SK-N-SH (cell line): ENCODE measurements around the gene KCNJ3. TPM values are rescaled to one million over a fixed set of nuclear protein-coding genes. Genes with fewer than 3 reads are reported as not detected.
A peak's percentile ranks its signal among the peaks of the same experiment; 100 is the strongest.

Source experiments
- CTCF ChIA-PET: fragments of 300-600, 350-600 bp; formaldehyde crosslinking; extraction: SDS; loops from one replicate; lab custom pipeline; 2021; lab: Yijun Ruan, JAX
- POLR2A ChIA-PET: fragments of 350-600 bp; sonication (Branson Sonifier 250); formaldehyde crosslinking; extraction: SDS; loops from one replicate; lab custom pipeline; 2020; ENCODE audit warnings: antibody characterized with exemption, inconsistent platforms; lab: Yijun Ruan, JAX
- DNase-seq: peaks from one replicate; pipeline ENCODE4 v3.0.0; 2012
- H2AFZ ChIP-seq: fragments of 200-600 bp; sonication (generic); 2 replicates; pipeline ENCODE4 v1.8.1; 2016; ENCODE audit warnings: antibody characterized with exemption, mild to moderate bottlenecking, low read depth
- H3F3A ChIP-seq: fragments of 200-600 bp; sonication (generic); replicated peaks from 2 replicates; pipeline ENCODE3; 2016; ENCODE audit warnings: antibody characterized with exemption, mild to moderate bottlenecking; ENCODE audit not compliant: insufficient read depth
- H3K27ac ChIP-seq, 2 experiments: fragments of 200-500 bp in 1 of 2; fragments of 200-600 bp in 1 of 2; sonication (Bioruptor generic) in 1 of 2; sonication (generic), shearing (Covaris generic) in 1 of 2; 2 replicates each; pipeline versions ENCODE4 v1.5.1 to v1.6.1; 2014 to 2016; ENCODE audit warnings: low read depth in 2 of 2, inconsistent platforms in 1 of 2, low read length in 1 of 2, mild to moderate bottlenecking in 1 of 2, mixed read lengths in 1 of 2
- H3K27me3 ChIP-seq: fragments of 200-600 bp; sonication (generic), shearing (Covaris generic); 2 replicates; pipeline ENCODE4 v1.6.1; 2016; ENCODE audit warnings: mixed run types; ENCODE audit not compliant: insufficient read depth
- H3K36me3 ChIP-seq, 2 experiments: fragments of 200-500 bp in 1 of 2; fragments of 200-600 bp in 1 of 2; sonication (Bioruptor generic) in 1 of 2; sonication (generic) in 1 of 2; replicated peaks in 1 of 2; 2 replicates each; pipeline versions ENCODE3 to v1.5.1; 2014 to 2016; ENCODE audit warnings: low read length in 1 of 2, mild to moderate bottlenecking in 1 of 2; ENCODE audit not compliant: insufficient read depth in 2 of 2, control insufficient read depth in 1 of 2
- H3K4me1 ChIP-seq, 2 experiments: fragments of 200-500 bp in 1 of 2; fragments of 200-600 bp in 1 of 2; sonication (Bioruptor generic) in 1 of 2; sonication (generic), shearing (Covaris generic) in 1 of 2; 2 replicates each; pipeline versions ENCODE4 v1.5.1 to v1.6.1; 2014 to 2016; ENCODE audit warnings: low read depth in 1 of 2, low read length in 1 of 2, mixed run types in 1 of 2; ENCODE audit not compliant: insufficient read depth in 2 of 2, control insufficient read depth in 1 of 2
- H3K4me2 ChIP-seq: fragments of 200-600 bp; sonication (generic), shearing (Covaris generic); 2 replicates; pipeline ENCODE4 v1.6.1; 2017; ENCODE audit warnings: mixed run types
- H3K4me3 ChIP-seq, 2 experiments: fragments of 200-500 bp in 1 of 2; fragments of 200-600 bp in 1 of 2; sonication (Bioruptor generic) in 1 of 2; sonication (generic), shearing (Covaris generic) in 1 of 2; 2 replicates each; pipeline versions ENCODE4 v1.5.1 to v1.8.1; 2014 to 2016; ENCODE audit warnings: low read depth in 2 of 2, inconsistent platforms in 1 of 2, low read length in 1 of 2, mild to moderate bottlenecking in 1 of 2, mixed read lengths in 1 of 2, moderate library complexity in 1 of 2
- H3K79me2 ChIP-seq: fragments of 200-600 bp; sonication (generic); 2 replicates; pipeline ENCODE4 v1.8.1; 2017; ENCODE audit warnings: mild to moderate bottlenecking; ENCODE audit not compliant: insufficient read depth
- H3K9ac ChIP-seq: fragments of 200-600 bp; sonication (generic); 2 replicates; pipeline ENCODE4 v1.6.1; 2017; ENCODE audit warnings: mixed run types
- H3K9me2 ChIP-seq: fragments of 200-600 bp; sonication (generic); 2 replicates; pipeline ENCODE4 v1.6.1; 2017; ENCODE audit warnings: mixed run types
- H3K9me3 ChIP-seq: fragments of 200-600 bp; sonication (generic); 2 replicates; pipeline ENCODE4 v1.6.1; 2017; ENCODE audit warnings: mixed run types, mild to moderate bottlenecking, moderate library complexity
- H4K20me1 ChIP-seq: fragments of 200-600 bp; sonication (generic); 2 replicates; pipeline ENCODE4 v1.6.1; 2017; ENCODE audit warnings: mild to moderate bottlenecking, mixed run types; ENCODE audit not compliant: insufficient read depth
- CHD2 ChIP-seq: fragments of 150-350 bp; IDR thresholded peaks from 2 replicates; pipeline ENCODE4 v1.6.1; 2018; ENCODE audit warnings: low read length; ENCODE audit not compliant: partially characterized antibody
- ELF1 ChIP-seq: IDR thresholded peaks from 2 replicates; pipeline ENCODE4 v1.4.0; 2012
- FOXJ3 ChIP-seq: sonication (generic); formaldehyde crosslinking; IDR thresholded peaks from 2 replicates; pipeline ENCODE4 v1.5.1; 2020; ENCODE audit warnings: mild to moderate bottlenecking, missing genetic modification reagents
- FOXM1 ChIP-seq: IDR thresholded peaks from 2 replicates; pipeline ENCODE4 v1.4.0; 2012; ENCODE audit warnings: low read depth, mild to moderate bottlenecking
- GATA2 ChIP-seq: sonication (generic); formaldehyde crosslinking; IDR thresholded peaks from 2 replicates; pipeline ENCODE4 v1.5.0; 2020; ENCODE audit warnings: mild to moderate bottlenecking, missing genetic modification reagents
- NFIC ChIP-seq: IDR thresholded peaks from 2 replicates; pipeline ENCODE4 v1.4.0; 2012; ENCODE audit warnings: borderline replicate concordance
- NRF1 ChIP-seq: IDR thresholded peaks from 2 replicates; pipeline ENCODE4 v1.6.1; 2012; ENCODE audit warnings: low read depth, mild to moderate bottlenecking, low read length
- RCOR1 ChIP-seq: fragments of 150-350 bp; IDR thresholded peaks from 2 replicates; pipeline ENCODE4 v1.6.1; 2017; ENCODE audit warnings: antibody characterized with exemption, low read length
- RFX5 ChIP-seq: IDR thresholded peaks from 2 replicates; pipeline ENCODE4 v1.6.1; 2012; ENCODE audit warnings: mild to moderate bottlenecking, improper control_type of control experiment, low read length
- RXRA ChIP-seq: IDR thresholded peaks from 2 replicates; pipeline ENCODE4 v1.4.0; 2012; ENCODE audit warnings: low read depth, mild to moderate bottlenecking, borderline replicate concordance
- TCF12 ChIP-seq: IDR thresholded peaks from 2 replicates; pipeline ENCODE4 v1.4.0; 2012
- TEAD4 ChIP-seq: IDR thresholded peaks from 2 replicates; pipeline ENCODE4 v1.4.0; 2012; ENCODE audit warnings: mild to moderate bottlenecking, borderline replicate concordance; ENCODE audit not compliant: insufficient read depth
- YY1 ChIP-seq: IDR thresholded peaks from 2 replicates; pipeline ENCODE4 v1.4.0; 2012; ENCODE audit warnings: low read depth, mild to moderate bottlenecking
- WGBS: methylation state at CpG from one replicate; pipeline ENCODE4 v1.1.6; 2017; ENCODE audit warnings: low lambda C conversion rate; 5-methylcytosine and 5-hydroxymethylcytosine counted together
- polyA plus RNA-seq, 3 experiments: library from polyadenylated mRNA; depleted of rRNA; stranded (reverse); fragments of >200 nt; gene quantifications; 2 replicates each; pipeline ENCODE4 v1.2.3, GENCODE V29; 2012
- TF ChIP-seq, protein P1 (sequence below): fragments of 150-350 bp; IDR thresholded peaks from 2 replicates; pipeline ENCODE4 v1.6.1; 2017; ENCODE audit warnings: antibody characterized with exemption, low read length, low read depth, borderline replicate concordance
- TF ChIP-seq, protein P2 (sequence below): IDR thresholded peaks from 2 replicates; pipeline ENCODE4 v1.4.0; 2012; ENCODE audit warnings: low read depth, borderline replicate concordance
- TF ChIP-seq, protein P3 (sequence below): IDR thresholded peaks from 2 replicates; pipeline ENCODE4; 2012
- TF ChIP-seq, protein P4 (sequence below): IDR thresholded peaks from 2 replicates; pipeline ENCODE4 v1.4.0; 2012; ENCODE audit warnings: low read depth
- TF ChIP-seq, protein P5 (sequence below): fragments of 200-600 bp; sonication (generic); IDR thresholded peaks from 2 replicates; pipeline ENCODE4 v1.6.1; 2017; ENCODE audit warnings: antibody characterized with exemption, mild to moderate bottlenecking, moderate library complexity

KCNJ3 gene
- polyA plus RNA-seq, 1 of the 3 experiments (the other 2 are of a cell fraction), result not detected

DNA sequence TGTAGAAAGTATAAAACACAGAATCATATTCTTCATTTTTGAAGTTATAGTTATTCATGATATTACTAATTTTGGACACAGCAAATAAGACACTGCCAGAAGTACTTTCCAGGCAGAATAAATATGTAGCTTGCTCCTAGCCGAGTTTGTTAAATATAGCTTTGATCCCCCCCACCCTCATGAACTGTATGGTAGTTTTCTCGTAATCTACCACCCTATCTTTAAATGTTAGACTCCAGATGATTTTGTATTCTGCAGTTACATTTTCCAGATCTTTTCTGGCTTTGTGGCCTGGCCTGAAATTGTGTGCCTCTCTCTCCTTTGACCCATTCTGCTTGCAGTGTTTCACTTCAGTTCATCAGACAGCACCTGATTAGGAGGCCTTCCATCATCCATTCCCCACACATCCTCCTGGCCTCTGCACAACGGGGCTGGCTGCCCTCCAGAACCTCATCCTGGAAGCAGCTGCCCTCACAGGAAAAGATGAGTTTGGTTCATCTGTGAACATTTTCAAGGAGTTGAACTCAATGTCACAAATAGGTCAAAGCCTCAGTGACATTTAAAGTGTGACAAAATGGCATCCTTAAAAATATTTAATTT lies 4.7 kb upstream of the KCNJ3 start:
- Histone ChIP-seq H3K36me3 (no peaks in the 10 kb centered on the region), H4K20me1 (no peaks in the 10 kb centered on the region), H3K79me2 (no peaks in the 10 kb centered on the region), H3K27me3 (peaks cover 22% of the 10 kb centered on the region; the same call in 1 of the 2 replicates), H3K4me1 (peaks cover 0 to 6% of the 10 kb centered on the region in 2 experiments; a peak in 2 of 4 replicates), H3K4me2 (no peak overlapping the region), H3K27ac (no peak overlapping the region), H3K4me3 (no peak overlapping the region), H2AFZ (no peak overlapping the region), H3K9ac (no peak overlapping the region), H3K9me3 (no peaks in the 10 kb centered on the region), H3F3A (no peaks in the 10 kb centered on the region), H3K9me2 (no peaks in the 10 kb centered on the region)
- ChIA-PET POLR2A (no interaction called here), CTCF (no interaction called here)
- no peak for TF ChIP-seq NFIC
- no peak for TF ChIP-seq ELF1
- TF ChIP-seq, protein P1, sequence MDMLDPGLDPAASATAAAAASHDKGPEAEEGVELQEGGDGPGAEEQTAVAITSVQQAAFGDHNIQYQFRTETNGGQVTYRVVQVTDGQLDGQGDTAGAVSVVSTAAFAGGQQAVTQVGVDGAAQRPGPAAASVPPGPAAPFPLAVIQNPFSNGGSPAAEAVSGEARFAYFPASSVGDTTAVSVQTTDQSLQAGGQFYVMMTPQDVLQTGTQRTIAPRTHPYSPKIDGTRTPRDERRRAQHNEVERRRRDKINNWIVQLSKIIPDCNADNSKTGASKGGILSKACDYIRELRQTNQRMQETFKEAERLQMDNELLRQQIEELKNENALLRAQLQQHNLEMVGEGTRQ, result no peak
- TF ChIP-seq CHD2, result no peak
- TF ChIP-seq TEAD4, result no peak
- TF ChIP-seq NRF1, result no peak
- TF ChIP-seq, protein P2, sequence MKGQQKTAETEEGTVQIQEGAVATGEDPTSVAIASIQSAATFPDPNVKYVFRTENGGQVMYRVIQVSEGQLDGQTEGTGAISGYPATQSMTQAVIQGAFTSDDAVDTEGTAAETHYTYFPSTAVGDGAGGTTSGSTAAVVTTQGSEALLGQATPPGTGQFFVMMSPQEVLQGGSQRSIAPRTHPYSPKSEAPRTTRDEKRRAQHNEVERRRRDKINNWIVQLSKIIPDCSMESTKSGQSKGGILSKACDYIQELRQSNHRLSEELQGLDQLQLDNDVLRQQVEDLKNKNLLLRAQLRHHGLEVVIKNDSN, result no peak
- TF ChIP-seq TCF12, result no peak
- no peak for TF ChIP-seq RXRA
- no peak for TF ChIP-seq YY1
- no peak for TF ChIP-seq FOXJ3
- no peak for TF ChIP-seq RCOR1
- TF ChIP-seq, protein P3, sequence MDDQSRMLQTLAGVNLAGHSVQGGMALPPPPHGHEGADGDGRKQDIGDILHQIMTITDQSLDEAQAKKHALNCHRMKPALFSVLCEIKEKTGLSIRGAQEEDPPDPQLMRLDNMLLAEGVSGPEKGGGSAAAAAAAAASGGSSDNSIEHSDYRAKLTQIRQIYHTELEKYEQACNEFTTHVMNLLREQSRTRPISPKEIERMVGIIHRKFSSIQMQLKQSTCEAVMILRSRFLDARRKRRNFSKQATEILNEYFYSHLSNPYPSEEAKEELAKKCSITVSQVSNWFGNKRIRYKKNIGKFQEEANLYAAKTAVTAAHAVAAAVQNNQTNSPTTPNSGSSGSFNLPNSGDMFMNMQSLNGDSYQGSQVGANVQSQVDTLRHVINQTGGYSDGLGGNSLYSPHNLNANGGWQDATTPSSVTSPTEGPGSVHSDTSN, result no peak
- TF ChIP-seq, protein P4, sequence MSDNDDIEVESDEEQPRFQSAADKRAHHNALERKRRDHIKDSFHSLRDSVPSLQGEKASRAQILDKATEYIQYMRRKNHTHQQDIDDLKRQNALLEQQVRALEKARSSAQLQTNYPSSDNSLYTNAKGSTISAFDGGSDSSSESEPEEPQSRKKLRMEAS, result no peak
- 25% methylated on average over 3 of the region's 3 CpGs for WGBS
- DNase-seq, result peak; percentile 11

DNA sequence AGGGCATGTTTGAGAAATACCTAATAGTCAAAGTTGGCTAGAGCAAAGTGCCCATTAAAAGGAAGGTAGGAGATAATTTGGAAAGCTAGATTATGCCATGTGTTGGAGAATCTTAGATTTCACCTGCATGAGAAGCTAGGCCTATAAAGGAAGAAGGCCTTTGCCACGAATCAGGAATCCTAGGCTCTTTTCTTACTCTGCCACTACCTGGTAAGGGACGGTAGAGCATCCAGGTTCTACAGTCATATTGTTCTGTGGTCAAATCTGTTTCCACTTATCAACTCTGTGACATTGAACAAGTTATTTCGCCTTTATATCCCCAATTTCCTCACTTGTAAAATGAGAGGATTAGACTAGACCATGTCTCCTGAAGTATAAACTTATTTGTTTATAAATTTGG lies 3.6 kb upstream of the KCNJ3 start:
- DNase-seq, result no peak
- no peak overlapping the region for H2AFZ ChIP-seq
- H3F3A ChIP-seq, result no peaks in the 10 kb centered on the region
- H3K4me2 ChIP-seq, result no peak overlapping the region
- CTCF ChIA-PET, result interaction anchor here (2.2 kb wide), 1 partner anchor 10 kb away, joined by 5 read pairs; no protein-coding TSS in a partner anchor
- H3K27me3 ChIP-seq, result peaks cover 27% of the 10 kb centered on the region
- H3K9me2 ChIP-seq, result no peaks in the 10 kb centered on the region
- 28% methylated on average over 3 of the region's 3 CpGs for WGBS
- no peak overlapping the region for H3K9ac ChIP-seq
- H3K27ac ChIP-seq, result no peak overlapping the region
- POLR2A ChIA-PET, result no interaction called here
- TF ChIP-seq FOXM1 (no peak), NRF1 (no peak), RFX5 (no peak), NFIC (no peak), GATA2 (CRISPR knock-in tag) (no peak), RXRA (no peak), ELF1 (no peak)
- TF ChIP-seq, protein P5, sequence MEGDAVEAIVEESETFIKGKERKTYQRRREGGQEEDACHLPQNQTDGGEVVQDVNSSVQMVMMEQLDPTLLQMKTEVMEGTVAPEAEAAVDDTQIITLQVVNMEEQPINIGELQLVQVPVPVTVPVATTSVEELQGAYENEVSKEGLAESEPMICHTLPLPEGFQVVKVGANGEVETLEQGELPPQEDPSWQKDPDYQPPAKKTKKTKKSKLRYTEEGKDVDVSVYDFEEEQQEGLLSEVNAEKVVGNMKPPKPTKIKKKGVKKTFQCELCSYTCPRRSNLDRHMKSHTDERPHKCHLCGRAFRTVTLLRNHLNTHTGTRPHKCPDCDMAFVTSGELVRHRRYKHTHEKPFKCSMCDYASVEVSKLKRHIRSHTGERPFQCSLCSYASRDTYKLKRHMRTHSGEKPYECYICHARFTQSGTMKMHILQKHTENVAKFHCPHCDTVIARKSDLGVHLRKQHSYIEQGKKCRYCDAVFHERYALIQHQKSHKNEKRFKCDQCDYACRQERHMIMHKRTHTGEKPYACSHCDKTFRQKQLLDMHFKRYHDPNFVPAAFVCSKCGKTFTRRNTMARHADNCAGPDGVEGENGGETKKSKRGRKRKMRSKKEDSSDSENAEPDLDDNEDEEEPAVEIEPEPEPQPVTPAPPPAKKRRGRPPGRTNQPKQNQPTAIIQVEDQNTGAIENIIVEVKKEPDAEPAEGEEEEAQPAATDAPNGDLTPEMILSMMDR, result no peak
- TF ChIP-seq, protein P1, result no peak
- TF ChIP-seq, protein P4, result no peak
- no peak overlapping the region for H3K4me3 ChIP-seq
- H3K4me1 ChIP-seq, result peaks cover 0 to 11% of the 10 kb centered on the region in 2 experiments; a peak in 2 of 4 replicates
- no peaks in the 10 kb centered on the region for H3K79me2 ChIP-seq
- no peaks in the 10 kb centered on the region for H3K36me3 ChIP-seq
- no peaks in the 10 kb centered on the region for H3K9me3 ChIP-seq
- H4K20me1 ChIP-seq, result no peaks in the 10 kb centered on the region
